Vagina (tissue), 2 donors: ENCODE measurements around the gene IPO8. TPM values are rescaled to one million over a fixed set of nuclear protein-coding genes. Genes with fewer than 3 reads are reported as not detected.
"Not testable (repeated sequence)": the region's sequence is repeated elsewhere in the genome, so short reads cannot be mapped to it uniquely, and the experiment has no call there.

ENCODE experiments used
- DNase-seq, 2 donors: peaks; one replicate each; pipeline ENCODE4 v3.0.0-alpha.2; 2017; ENCODE audit errors: extremely low spot score in 2 of 2
- H3K27ac ChIP-seq: fragments of 200-600 bp; sonication (generic); one replicate; pipeline ENCODE4 v1.5.1; 2019
- H3K27me3 ChIP-seq: fragments of 200-600 bp; sonication (generic); one replicate; pipeline ENCODE4 v1.5.1; 2019
- H3K36me3 ChIP-seq, 2 donors: fragments of 200-600 bp; sonication (generic); one replicate each; pipeline ENCODE4 v1.5.1; 2017 to 2019
- H3K4me1 ChIP-seq: fragments of 200-600 bp; sonication (generic); one replicate; pipeline ENCODE4 v1.5.1; 2019
- H3K4me3 ChIP-seq, 2 donors: fragments of 200-600 bp; sonication (generic); 1 replicate in 1 of 2; 2 replicates in 1 of 2; pipeline ENCODE4 v1.5.1; 2016 to 2019
- H3K9me3 ChIP-seq: fragments of 200-600 bp; sonication (generic); one replicate; pipeline ENCODE4 v1.5.1; 2019
- POLR2A ChIP-seq, 2 donors: fragments of 450-650 bp; IDR thresholded peaks; one replicate each; pipeline ENCODE4 v1.6.1; 2017; ENCODE audit warnings: antibody characterized with exemption in 2 of 2, mild to moderate bottlenecking in 2 of 2, moderate library complexity in 2 of 2
- POLR2AphosphoS5 ChIP-seq, 2 donors: sonication (generic); formaldehyde crosslinking; IDR thresholded peaks; one replicate each; pipeline ENCODE4 v1.9.0; 2017; ENCODE audit warnings: antibody characterized with exemption in 2 of 2, mild to moderate bottlenecking in 2 of 2, low read depth in 1 of 2; ENCODE audit not compliant: insufficient read depth in 1 of 2
- intact Hi-C: fragments of 100-400 bp; cut with DNase I; formaldehyde crosslinking; loops from one replicate; pipeline ENCODE4 v1.15.1; 2023
- total RNA-seq: library from RNA; depleted of rRNA; stranded (reverse); fragments of >200 nt; gene quantifications from one replicate; pipeline ENCODE4 v1.2.3, GENCODE V29; 2016
- TF ChIP-seq, protein P1 (sequence below), 3 experiments: fragments of 450-650 bp in 2 of 3; fragments of 200-600 bp in 1 of 3; sonication (generic) in 1 of 3; IDR thresholded peaks; one replicate each; pipeline ENCODE4 v1.5.1; 2017 to 2019; ENCODE audit warnings: antibody characterized with exemption in 3 of 3, mild to moderate bottlenecking in 2 of 3, moderate library complexity in 2 of 3

IPO8 gene
- total RNA-seq, 1 donor from 2014 or later, result 21.4 TPM

GRCh38 chr12:30614031-30614430, 81.6 kb downstream of the IPO8 start:
- Histone ChIP-seq H3K4me1 (no peaks in the 10 kb centered on the region), H3K4me3 (no peak overlapping the region), H3K27ac (no peak overlapping the region), H3K27me3 (no peaks in the 10 kb centered on the region), H3K36me3 (no peaks in the 10 kb centered on the region), H3K9me3 (no peaks in the 10 kb centered on the region)
- DNase-seq, result no peak
- intact Hi-C loops, result no loop called here
- TF ChIP-seq, protein P1, sequence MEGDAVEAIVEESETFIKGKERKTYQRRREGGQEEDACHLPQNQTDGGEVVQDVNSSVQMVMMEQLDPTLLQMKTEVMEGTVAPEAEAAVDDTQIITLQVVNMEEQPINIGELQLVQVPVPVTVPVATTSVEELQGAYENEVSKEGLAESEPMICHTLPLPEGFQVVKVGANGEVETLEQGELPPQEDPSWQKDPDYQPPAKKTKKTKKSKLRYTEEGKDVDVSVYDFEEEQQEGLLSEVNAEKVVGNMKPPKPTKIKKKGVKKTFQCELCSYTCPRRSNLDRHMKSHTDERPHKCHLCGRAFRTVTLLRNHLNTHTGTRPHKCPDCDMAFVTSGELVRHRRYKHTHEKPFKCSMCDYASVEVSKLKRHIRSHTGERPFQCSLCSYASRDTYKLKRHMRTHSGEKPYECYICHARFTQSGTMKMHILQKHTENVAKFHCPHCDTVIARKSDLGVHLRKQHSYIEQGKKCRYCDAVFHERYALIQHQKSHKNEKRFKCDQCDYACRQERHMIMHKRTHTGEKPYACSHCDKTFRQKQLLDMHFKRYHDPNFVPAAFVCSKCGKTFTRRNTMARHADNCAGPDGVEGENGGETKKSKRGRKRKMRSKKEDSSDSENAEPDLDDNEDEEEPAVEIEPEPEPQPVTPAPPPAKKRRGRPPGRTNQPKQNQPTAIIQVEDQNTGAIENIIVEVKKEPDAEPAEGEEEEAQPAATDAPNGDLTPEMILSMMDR (IDR thresholded peaks at IDR 0.05), result no peak
- TF ChIP-seq POLR2AphosphoS5 (IDR thresholded peaks at IDR 0.05; ENCODE audit: insufficient read depth in 1 of 2, low read depth in 1 of 2) (no peak), POLR2A (IDR thresholded peaks at IDR 0.05) (no peak)

DNA sequence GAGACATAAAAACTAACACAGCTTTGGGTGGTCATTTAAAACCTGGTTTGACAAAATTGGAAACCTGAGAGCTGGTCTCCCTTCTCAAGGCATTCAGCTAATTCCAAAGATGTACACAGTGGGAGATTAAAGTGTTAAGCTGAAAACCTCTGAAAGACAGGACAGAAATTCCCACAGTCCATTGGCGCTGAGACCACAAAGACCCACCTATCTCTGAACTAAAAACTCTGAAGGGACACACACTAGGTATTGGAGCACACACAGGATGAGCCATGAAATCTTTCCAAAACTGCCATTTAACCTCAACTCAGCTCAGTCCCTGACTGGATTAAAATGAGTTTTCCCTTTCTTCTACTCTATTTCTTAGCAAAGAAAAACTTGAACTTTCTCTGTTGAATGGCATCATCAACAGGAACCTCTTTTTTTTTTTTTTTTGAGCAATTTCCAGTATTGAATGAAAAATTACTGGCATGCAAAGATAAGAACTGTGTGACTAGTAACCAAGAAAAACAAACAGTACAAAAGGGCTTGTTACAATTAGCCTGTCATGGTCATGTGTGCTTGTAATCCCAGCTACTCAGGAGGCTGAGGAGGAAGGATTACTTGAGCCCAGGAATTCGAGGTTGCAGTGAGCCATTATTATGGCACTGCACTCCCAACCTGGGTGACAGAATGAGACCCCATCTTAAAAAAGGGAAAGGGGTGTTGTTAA, 82.4 kb downstream of the IPO8 start:
- H3K27ac ChIP-seq, result no peak overlapping the region
- no peaks in the 10 kb centered on the region for H3K36me3 ChIP-seq
- H3K4me3 ChIP-seq, result no peak overlapping the region
- H3K27me3 ChIP-seq, result no peaks in the 10 kb centered on the region
- no peaks in the 10 kb centered on the region for H3K4me1 ChIP-seq
- intact Hi-C loops, result no loop called here
- no peak for DNase-seq
- H3K9me3 ChIP-seq, result no peaks in the 10 kb centered on the region
- TF ChIP-seq, protein P1 (IDR thresholded peaks at IDR 0.05), result no peak
- no peak for TF ChIP-seq POLR2AphosphoS5 (IDR thresholded peaks at IDR 0.05; ENCODE audit: insufficient read depth in 1 of 2, low read depth in 1 of 2)
- no peak for TF ChIP-seq POLR2A (IDR thresholded peaks at IDR 0.05)

GRCh38 chr12:30610718-30611117, 85.0 kb downstream of the IPO8 start:
- Histone ChIP-seq H3K4me3 (no peak overlapping the region), H3K4me1 (no peaks in the 10 kb centered on the region), H3K27ac (no peak overlapping the region), H3K36me3 (no peaks in the 10 kb centered on the region), H3K9me3 (no peaks in the 10 kb centered on the region), H3K27me3 (no peaks in the 10 kb centered on the region)
- no peak for TF ChIP-seq POLR2A (IDR thresholded peaks at IDR 0.05)
- no peak for TF ChIP-seq POLR2AphosphoS5 (IDR thresholded peaks at IDR 0.05; ENCODE audit: insufficient read depth in 1 of 2, low read depth in 1 of 2)
- TF ChIP-seq, protein P1 (IDR thresholded peaks at IDR 0.05), result no peak
- no peak for DNase-seq
- intact Hi-C loops, result no loop called here

DNA sequence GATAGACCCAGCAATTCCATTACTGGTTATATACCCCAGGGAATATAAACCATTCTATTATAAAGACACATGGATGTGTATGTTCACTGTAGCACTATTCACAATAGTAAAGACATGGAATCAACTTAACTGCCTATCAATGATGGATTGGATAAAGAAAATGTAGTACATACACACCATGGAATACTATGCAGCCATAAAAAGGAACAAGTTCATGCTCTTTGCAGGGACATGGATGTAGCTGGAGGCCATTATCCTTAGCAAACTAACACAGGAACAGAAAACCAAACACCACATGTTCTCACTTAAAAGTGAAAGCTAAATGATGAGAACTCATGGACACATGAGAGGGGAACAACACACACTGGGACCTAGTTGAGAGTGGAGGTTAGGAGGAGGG, 85.8 kb downstream of the IPO8 start:
- H3K9me3 ChIP-seq, H3K4me3 ChIP-seq, H3K27ac ChIP-seq, DNase-seq, H3K27me3 ChIP-seq, H3K4me1 ChIP-seq, H3K36me3 ChIP-seq, intact Hi-C loops: not testable (repeated sequence)

GRCh38 chr12:30604302-30604701, 91.4 kb downstream of the IPO8 start:
- intact Hi-C loops, DNase-seq, H3K27me3 ChIP-seq, H3K36me3 ChIP-seq, H3K27ac ChIP-seq, H3K4me1 ChIP-seq, H3K4me3 ChIP-seq, H3K9me3 ChIP-seq: not testable (repeated sequence)

- H3K27me3 ChIP-seq, result no peaks in the 10 kb centered on the region
- intact Hi-C loops, result loop anchor here (2.0 kb wide), 1 partner anchor 34 kb away; no protein-coding TSS in a partner anchor
Observed at GRCh38 chr12:30603129-30603528, 92.5 kb downstream of the IPO8 start.

More at GRCh38 chr12:30603129-30603528, 92.5 kb downstream of the IPO8 start:
- no peaks in the 10 kb centered on the region for H3K36me3 ChIP-seq
- TF ChIP-seq POLR2AphosphoS5 (IDR thresholded peaks at IDR 0.05; ENCODE audit: insufficient read depth in 1 of 2, low read depth in 1 of 2) (no peak), POLR2A (IDR thresholded peaks at IDR 0.05) (no peak)
- TF ChIP-seq, protein P1 (IDR thresholded peaks at IDR 0.05), result no peak
- no peaks in the 10 kb centered on the region for H3K9me3 ChIP-seq
- no peak overlapping the region for H3K27ac ChIP-seq
- H3K4me3 ChIP-seq, result no peak overlapping the region
- DNase-seq, result no peak
- no peaks in the 10 kb centered on the region for H3K4me1 ChIP-seq
